T follicular helper cell (primary cell): ENCODE data around the gene DNAH17.

Experiments
- DNase-seq: peaks from one replicate; pipeline ENCODE4 v3.0.0-alpha.2; 2020; ENCODE audit warnings: low read depth

DNAH17 gene

DNA sequence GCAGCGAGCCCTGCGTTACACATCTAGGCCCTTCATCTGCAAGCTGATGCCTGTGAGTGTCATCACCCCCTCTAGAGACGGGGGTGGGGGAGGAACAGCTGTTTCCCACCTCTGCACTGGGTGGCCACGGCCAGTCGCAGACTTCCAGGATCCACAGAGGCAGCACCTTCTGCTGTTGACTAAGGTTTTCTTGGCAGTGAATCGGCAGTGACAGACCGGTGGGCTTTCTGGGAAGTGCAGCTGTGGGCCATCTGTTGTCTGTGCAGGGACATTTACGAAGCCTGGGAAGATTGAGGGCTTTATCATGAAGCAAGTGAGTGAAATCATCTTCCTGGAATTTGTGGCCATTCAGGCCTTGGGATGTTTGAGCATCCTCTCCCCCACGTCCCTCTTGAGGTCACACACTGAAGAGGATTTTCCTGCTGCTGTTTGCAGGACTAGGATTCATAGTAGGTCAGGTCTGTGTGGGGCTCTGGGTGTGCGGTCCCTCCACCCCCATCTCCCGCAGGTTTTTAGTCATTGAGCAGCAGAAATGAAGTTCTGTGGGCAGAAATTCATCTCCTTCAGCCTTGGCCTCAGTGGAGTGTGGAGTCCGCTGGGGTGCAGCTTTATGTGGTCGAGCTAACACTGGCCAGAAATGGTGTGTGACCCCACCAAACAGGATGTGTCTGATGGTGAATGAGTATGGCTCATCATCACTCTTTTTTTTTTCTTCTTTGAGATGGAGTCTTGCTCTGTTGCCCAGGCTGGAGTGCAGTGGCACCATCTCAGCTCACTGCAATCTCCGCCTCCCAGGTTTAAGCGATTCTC, 186.8 kb downstream of the DNAH17 start:
- no peak for DNase-seq

DNA sequence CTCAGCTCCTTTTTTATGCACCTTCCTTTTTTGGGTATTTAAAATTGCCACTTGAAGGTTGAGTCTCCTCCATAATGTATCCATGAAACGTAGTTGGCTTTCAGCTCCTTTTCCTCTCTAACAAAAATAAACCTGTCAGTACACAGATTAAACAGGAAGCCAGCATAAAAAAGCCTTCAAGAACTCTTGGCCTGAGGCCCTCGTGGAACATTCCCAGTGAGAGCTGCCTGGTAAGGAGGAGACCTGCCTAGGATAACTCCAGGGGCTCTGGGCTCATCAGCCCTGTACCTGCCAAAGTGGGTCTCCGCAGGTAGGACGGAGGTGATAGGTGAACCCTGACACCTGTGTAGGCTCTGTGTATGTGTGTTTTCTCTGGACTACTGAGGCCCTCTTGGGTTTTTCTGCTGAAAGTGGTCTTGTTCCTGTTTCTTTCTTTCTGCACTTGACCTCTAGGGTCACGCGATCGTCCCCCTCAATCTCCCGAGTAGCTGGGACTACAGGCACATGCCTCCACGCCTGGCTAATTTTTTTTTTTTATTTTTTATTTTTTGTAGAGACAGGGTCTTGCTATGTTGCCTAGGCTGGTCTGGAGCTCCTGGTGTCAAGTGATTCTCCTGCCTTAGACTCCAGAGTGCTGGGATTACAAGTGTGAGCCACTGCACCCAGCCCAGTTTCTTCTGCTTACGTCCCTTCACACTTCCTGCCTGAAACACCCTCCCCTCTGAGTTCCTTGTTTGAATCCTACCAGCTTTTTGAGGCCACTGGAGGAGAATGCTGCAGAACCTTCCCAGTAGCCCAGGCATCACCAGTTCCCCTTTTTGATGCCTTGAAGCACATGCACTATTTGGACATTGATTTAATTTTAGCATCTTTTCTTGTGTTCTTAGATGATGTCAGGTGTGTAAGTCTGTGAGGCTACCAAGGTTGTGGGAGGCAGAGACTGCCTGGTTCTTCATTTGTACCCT, 188.9 kb downstream of the DNAH17 start:
- no peak for DNase-seq

DNA sequence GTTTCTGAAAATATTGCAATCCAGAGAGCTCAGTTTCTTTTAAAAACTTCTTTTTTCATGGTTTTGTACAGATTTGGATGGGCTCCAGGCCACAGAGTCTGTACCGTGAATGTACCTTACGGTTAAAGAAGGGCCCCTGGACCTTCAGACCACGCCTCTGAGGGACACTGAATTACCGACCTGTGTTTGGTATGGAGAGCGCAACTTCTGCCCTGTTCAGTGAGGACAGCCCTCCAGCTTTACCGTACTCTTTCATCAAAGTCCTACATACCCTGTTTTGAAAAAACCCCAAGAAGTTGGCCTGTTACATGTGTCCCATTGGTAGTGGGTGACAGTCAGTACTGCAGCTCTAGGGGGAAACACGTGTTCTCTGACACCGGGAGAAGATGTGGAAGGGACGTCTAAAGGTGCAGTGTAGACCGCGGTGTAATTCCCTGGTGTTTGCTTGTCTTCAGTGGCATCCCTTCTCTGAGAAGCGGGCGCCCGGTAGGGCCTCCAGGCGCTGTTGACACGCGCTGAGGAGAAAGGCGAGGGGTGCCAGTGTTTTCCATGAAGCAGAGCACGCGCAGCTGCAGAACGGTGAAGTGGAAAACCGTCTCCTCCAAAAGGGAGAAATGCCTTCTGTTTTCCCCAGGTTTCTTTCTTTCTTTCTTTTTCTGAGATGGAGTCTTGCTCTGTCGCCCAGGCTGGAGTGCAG, 192.6 kb downstream of the DNAH17 start:
- no peak for DNase-seq

DNA sequence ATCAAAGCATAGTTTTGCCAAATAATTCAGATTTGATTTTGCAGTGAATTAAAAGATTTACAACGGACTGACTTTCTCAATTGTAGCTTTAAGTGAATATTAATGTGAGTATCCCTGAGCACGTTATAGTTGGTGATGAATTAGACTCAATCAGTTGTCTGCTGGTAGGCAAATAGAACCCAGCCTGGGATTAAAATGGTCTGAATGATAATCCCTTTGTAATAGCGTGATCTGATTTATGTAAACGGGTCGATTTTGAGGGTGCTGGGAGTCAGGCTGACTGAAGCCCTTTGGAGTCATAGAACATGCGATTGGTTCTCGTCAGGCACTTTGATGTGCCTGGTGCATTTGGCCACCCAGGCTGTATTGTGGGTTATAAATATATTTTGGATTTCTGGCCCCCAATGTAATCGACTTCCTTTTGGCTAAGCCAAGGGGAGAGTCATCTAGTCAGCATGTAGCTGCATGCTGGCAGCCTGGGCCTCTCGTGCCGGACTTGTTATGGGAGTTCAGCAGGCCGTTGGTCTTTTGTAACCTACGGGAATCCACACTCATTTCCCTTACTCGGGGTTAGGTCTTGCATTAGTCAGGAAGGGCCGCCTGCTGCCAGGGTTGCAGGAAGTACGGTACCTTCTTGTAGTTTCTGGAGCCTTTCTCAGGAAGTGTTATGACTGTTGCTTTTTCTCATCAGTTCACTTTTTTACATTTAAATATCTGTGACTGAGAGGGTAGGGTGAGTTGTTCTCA, 193.3 kb downstream of the DNAH17 start:
- no peak for DNase-seq

DNA sequence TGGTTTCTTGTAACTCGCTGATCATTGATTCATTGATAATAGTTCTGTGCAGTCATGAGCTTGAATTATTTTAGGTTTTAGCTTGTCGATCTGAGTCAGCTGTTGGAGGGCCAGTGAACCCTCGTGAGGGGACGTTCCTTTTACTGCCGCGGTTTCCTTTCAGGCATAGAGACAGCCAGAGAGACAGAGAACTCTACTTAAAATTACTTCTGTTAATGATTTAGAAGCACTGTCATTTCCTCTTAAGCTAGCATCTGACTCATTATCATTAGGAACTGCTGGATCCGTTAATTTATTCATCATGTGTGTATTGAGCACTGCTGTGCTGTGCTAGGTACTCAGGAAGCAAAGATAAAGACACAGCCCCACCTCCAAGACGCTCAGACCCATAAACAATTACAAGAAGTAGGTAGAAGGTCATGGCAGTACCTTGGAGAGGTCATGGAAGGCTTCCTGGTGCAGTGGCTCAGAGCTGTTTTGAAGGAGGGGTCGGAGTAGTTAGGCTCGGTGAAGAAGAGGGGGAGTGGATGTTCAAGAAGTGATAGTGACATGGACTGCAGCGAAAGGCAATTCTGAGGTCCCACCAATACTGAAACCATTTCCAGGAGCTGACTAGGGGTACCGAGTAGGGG, 195.5 kb downstream of the DNAH17 start:
- DNase-seq, result no peak

DNA sequence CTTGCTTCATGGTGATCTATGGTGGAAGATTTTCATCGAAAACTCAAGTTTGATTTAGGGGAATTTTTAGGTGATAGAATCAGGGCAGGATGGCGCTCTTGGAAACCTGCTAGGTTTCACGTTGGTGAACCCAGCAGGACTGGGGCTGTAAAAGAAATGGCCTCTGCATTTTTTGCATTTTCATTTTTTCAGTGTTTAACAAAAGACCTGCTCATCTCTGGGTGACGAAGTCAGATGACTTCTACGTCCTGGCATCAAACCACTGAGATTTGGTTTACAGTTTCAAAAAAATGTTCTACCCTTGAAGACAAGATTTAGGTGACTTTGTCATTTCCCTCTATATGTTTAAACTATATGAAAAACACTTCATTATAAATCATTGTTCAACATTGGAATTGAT, 196.8 kb downstream of the DNAH17 start:
- DNase-seq, result no peak

DNA sequence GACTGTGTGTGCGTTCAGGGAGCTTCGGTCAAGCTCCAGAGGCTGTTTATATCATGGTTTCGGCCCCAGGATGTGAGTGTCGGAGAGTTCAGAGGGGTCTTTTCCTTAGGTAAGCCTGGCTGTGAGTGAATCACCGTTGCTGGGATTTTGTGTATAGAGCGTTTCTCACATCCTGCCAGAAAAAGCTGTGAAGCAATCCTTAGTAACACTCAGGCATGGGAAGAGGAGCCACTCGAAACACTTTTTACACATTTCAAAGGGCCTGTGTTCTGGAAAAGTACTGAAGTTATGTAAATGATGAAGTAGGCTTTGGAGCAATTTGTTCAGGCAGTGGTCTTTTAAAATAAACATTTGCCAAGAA, 198.1 kb downstream of the DNAH17 start:
- DNase-seq, result no peak

DNA sequence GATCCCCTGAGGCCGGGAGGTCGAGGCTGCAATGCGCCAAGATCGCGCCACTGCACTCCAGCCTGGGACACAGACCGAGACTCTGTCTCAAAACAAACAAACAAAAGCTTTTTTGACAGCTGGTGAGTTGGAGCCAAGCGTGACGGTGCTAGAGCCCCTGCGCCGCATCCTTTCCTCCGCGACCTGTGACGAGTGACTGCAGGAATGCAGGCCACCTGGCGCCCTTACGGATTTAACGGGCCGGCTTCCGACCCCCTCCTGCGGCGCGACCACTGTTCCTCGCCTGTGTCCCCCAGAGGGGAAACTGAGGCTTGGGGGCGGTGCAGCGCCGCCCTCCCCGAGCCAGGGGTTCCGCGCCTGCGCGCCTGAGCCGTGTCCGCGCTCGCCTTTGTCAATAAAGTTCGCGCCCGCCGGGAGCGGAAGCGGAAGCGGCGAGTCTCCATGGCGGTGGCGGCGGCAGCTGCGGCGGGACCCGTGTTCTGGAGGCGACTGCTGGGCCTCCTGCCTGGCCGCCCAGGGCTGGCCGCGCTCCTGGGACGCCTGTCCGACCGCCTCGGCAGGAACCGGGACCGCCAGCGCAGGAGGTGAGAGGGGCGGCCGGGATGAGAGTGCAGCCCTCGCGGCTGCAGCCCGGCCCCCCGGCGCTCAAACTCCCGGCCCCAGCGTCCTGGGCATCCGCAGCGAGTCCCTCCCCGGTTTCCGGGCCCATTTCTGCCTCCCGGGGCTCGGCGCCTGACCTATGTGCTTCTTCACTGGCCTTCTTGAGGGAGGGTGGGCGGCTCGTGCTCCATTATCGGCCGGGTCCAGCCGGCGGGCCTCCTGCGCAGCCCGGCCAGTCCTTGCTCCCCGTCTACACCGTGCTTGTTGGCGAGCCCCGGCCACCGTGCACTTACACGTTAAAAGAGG, 198.7 kb downstream of the DNAH17 start, which contains the start of gene PGS1:
Gene PGS1, plus strand, starts transcription at position 425 of the 906 bp plus-strand sequence. Its CDS starts 17 bp downstream, at position 442.
- DNase-seq, result peak; percentile 63

DNA sequence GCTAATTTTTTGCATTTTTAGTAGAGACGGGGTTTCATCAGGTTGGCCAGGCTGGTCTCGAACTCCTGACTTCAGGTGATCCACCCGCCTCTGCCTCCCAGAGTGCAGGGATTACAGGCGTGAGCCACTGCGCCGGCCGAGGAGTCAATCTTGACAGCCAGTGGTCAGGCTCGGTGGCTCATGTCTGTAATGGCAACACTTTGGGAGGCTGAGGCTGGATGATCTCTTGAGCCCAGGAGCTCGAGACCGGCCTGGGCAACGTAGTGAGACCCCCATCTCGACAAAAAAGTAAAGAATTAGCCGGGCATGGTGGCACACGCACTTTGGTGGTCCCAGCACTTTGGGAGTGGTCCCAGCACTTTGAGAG, 199.4 kb downstream of the DNAH17 start:
- no peak for DNase-seq

DNA sequence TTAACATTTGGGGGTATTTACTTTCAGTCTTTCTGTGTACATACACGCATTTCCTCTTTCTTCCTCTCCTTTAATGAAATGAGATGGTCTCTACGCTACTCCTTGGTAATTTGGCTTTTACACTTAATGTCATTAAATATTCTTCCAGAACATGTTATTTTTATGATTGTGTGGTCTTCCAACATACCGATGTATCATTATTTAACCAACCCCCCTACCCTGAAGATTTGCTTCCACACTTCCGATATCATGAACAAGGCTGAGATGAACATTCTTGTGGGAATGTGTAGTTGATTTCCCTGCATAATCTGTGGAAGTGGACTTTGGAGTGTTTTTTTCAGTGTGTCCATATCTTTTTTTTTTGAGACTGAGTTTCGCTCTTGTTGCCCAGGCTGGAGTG, 201.0 kb downstream of the DNAH17 start:
- DNase-seq, result no peak

DNA sequence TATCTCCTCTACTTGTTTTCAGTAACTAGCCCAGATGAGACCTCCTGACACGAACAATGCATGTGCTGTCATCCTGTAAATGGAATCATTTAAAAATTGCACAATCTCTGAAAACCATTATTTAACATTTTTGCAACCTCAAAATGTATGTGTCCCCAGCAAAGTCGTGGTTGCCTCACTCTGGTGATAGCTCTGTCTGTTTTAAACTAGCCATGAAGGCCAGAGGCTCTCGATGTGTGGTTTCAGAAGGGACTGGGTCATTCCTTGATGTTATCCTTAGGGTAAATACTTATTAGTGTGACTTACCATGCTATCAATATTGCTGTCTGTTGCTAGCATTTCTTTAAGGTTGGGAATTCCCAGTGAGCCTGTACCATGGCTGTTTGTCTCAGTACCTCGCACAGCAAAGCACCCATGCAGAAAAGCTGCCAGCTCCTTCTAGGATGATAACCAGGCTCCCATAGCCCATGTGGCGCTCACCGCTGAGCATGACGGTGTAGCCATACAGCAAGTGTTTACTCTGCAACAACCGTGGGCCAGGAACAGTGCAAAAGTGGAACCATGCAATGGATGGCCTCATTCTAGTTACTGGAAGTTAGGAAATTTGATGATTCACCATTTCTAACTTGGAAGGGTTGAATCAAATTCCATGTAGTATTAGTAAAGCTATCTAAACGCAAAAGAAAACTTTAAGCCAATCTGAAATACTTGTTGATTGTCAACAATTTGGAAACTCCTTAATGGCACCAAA, 201.6 kb downstream of the DNAH17 start:
- no peak for DNase-seq

DNA sequence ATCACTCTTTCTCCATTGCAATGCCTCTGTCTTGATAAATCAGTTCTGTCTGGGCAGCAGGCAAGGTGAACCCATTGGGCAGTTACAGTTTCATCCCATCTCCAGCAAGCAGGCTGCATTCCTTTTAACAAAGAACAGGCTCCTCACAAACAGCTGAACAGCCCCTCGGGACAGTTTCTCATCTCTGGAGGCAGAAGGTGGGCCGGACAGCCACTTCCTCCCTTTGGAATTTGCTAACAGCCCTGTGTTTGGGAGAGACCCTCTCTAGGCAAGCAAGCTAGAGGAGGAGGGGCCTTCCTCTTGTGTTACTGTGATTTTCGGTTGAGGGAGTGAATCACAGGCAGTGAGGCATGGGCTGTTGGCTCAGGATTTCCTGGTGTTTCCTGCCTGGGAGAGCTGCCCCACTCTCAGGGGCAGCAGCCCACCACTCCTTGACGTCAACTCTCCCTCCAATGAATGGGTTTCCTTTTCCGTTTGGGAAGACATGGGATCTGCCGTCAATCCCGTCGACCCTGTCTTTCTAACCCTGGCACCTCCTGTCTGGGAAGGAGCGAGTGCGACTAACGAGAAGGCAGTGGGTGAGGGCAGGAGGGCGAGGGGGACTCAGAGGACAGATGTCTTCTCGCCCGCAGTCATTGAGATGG, 202.4 kb downstream of the DNAH17 start:
- DNase-seq, result no peak

DNA sequence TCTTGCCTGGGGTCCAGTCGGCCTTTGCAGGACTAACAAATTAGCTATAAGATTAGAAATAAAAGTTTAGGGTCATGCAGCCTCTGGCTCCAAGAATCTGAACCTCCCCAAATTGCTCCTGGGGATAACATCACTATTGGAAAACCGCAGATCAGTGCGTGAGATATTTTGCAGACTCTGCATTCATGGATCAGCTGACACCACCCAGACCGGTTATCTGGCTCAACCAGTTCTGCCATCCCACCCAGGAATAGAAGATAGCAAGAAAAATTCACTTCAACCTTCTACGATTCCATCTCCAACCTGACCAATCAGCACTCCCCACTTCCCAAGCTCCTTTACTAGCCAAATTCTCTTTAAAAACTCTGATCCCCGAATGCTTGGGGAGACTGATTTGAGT, 203.0 kb downstream of the DNAH17 start:
- DNase-seq, result no peak
